ENCODE data around the gene STAM.

The STAM gene

GRCh38 chr10:17733620-17734019, 89.7 kb downstream of the STAM start:
- DNase-seq, result no peak

- no peak for DNase-seq
These were observed 90.6 kb downstream of the STAM start for GRCh38 chr10:17734432-17735080.

- DNase-seq, result no peak
These were observed 91.4 kb downstream of the STAM start for GRCh38 chr10:17735166-17735941.

DNA sequence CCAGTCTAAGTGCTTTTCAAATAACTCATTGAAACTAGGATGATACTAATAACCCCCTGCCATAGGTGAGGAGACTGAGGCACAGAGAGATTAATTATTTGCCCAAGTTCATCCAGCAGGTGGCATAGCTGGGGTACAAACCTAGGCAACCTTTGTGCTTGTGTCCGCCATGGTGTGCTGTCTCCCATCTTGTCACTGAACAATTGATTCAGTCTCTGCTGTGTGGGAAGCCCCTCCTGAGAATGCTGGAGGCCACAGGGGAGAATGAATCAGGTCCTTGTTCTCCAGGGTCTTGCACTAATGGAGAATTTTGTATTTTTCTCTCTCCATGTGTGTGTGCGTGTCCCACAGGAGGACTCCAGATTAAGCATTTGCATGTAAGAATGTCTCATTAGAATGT, 92.3 kb downstream of the STAM start:
- DNase-seq, result no peak

DNA sequence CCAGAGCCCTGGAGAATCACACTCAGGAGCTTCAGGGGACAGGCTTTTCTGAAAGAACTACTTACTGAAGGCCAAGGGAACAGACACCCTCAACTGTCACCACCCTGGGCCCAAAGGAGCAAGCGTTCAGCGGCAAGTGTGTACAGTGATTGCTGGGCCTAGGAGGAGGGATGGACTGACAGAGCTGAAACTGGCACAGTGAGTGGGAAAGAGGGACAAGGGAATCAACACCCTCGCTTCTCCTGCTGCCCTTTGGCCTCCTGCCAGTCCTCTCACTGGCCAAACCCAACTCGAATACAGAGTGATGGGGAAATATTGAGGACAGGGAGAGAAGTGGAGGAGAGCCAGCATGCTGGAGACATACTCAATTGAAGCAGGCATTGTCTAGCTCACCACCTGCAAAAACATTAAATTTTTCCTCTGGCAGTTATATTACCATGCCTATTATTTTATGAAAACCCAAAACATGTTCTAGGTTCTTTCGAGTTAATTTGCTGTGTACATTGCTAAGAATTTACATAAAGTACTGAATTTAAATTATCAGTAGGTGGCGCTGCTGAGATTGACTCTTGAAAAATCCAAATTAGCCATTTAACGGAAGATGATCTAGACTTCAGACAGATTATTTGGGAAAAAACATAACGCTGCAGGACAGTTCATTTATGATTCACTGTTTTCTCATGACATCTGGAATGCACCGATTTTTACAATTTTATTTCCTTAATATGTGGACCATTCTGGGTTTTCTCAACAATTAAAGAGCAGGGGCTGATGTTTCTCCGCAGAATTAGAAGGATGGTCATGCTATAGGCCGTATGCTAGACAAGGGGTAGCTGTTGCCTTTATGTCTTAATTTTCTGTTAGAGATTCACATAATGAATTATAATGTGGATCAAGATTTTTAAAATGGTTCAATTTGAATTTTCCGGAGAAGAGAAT, 93.3 kb downstream of the STAM start:
- DNase-seq, result no peak

DNA sequence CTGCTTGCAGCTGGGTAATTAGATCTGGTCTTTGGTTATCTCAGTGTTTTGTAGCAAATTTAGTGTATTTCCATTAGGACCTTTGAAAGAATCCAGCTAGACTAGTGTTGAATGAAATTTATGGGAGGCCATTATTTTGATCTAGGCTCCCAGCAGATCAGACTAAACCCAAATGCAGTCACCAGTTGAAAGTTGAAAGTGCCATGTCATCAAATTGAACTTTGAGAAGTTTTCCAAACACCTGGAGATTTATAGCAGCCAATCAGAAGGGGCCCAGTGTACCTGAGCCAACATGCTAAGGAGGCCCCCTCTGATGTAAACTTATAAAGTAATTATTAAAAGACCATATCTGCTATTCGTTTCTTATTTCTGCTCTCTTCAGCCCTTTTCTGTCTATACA, 96.7 kb downstream of the STAM start:
- DNase-seq, result no peak

GRCh38 chr10:17742918-17743317, 99.0 kb downstream of the STAM start:
- DNase-seq, result no peak

GRCh38 chr10:17743437-17743836, 99.5 kb downstream of the STAM start:
- DNase-seq, result no peak

DNA sequence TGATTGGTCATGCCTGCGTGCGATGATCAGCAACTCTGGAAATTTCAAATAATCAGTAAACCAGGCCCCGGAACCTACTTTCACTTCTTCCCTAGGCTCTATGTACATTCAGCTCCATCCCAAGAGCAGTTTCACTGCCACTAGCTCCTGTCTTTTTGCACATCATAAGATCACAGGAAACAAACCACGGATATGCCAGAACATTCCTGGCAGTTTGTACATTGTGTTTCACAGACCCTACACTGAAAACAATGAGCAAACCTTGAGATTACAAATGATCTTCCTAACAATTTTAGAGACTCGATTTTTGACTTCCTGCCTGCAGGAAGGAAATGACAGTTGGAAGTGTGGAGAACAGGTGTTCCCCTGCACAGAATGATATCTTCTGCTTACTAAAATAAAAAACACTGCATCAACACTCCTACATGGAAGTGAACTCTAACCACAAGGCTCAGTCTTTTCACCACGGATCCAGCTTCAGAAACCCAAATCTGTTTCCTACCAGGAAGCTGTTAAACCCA, 100.5 kb downstream of the STAM start:
- DNase-seq, result no peak

- DNase-seq, result no peak
These were observed 104.1 kb downstream of the STAM start for GRCh38 chr10:17747883-17748550.

DNA sequence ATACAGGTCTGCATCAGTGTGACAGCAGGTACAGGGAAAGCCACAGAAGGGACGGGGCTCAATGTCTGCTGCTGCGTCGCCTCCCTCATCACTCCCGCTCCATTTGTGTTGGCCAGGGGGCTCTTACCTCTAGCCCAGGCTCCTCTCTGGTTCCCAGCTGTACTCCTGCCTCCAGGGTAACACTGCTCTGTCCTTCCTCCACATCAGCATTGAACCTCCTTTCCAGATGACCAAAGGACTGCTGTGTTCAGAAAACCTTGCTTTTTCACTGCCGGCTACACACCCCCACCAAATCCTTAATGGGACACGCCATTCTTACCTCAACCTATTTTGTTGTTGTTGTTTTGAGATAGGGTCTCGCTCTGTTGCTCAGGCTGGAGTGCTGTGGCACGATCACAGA, 105.9 kb downstream of the STAM start:
- no peak for DNase-seq

GRCh38 chr10:17751781-17752445, 108.0 kb downstream of the STAM start, which contains the start of gene TMEM236:
Gene TMEM236, plus strand, starts transcription at chr10:17752201. Its CDS starts 95 bp downstream, at chr10:17752296.
- DNase-seq, result no peak

DNA sequence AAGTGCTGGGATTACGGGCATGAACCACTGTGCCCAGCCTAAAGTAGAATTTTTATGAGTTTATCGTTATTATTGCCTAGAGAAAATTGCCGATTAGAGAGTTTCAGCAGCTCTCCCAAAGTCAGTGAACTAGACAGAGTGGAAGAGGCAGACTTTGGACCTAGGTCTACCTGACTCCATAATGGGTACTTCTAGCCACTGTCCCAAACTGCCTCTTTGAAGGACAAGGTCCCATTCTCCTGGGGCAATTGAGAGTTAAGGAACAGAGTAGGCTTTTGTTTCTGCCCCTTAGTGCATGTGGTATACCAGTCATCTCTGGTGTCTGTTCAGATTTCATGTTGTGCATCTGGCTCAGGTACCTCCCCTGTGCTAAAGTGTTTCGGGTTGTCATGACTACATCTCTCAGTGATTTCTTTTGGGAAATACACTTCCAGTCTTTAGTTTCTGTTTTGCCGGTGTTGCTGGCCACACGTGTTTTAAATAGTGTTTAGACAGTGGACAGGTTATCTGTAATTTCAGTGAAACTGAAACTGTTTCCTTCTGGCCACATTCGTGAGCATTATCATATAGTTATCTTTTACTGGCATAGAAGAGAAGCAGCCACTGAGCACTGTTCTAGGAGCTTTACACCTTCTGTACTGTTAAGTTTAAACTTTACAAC, 112.7 kb downstream of the STAM start:
- DNase-seq, result no peak

GRCh38 chr10:17758200-17758599, 114.2 kb downstream of the STAM start:
- DNase-seq, result no peak

DNA sequence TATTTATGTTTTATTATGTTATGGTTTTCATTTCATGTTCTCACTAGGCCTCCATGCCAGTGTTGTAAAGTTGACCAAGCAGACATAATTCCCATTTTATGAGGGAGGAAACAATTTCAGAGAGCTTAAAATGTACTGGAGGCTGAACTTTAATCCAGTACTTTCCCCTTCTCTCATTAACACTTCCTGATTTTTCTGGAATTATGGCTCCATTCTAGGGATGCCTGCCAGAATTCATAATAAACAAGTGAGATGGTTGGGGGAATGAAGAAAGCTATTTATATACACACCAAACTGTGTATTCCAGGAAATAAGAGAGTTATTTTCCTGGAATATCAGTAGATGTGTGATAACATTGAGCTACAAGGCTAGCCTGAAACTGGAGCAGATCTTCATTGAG, 114.9 kb downstream of the STAM start:
- DNase-seq, result no peak

DNA sequence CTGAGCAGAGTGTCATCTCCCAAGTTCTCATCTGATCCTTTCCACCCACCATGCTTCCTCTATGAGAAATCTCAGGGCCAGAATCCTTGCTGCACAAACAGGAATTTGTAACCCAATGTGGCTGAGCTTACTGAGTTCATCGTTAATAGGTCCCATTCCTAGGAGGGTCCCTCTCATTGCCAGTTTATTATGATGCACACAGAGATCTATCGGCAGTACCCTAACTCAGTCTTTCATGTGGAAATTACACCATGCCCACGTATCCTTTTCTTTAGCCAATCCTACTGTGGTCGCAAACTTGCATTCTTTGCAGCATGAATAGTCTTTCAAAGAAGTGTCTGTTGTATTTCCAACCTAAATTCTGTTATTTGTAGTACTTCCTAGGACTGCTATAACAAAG, 120.2 kb downstream of the STAM start:
- DNase-seq, result no peak

GRCh38 chr10:17765602-17766001, 121.7 kb downstream of the STAM start:
- no peak for DNase-seq
